ENCODE data around the gene BAZ2B.

BAZ2B gene

DNA sequence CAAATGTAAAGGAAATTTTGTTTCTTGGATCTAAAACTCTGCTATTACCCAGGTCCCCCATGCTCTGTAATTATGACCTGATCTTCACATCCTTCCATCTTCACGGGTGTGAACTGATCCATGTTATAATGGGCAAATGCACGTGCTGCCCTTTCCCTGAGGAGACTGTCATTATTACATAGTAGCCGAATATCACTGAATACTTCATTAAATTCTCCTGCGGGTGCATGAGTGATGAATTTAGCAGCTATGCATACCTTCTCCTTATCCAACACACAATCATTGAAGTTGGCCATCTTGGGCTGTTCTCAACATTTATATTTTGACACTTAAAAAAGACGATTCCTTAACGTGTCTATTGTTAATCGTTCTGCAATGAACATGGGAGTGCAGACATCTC lies 153.4 kb downstream of the BAZ2B start:
- DNase-seq = no peak
- no peak overlapping the region for H3K27ac ChIP-seq
- H3K4me3 ChIP-seq (ENCODE audit: low read depth, low read length) = no peak overlapping the region
- TF ChIP-seq, protein P1, sequence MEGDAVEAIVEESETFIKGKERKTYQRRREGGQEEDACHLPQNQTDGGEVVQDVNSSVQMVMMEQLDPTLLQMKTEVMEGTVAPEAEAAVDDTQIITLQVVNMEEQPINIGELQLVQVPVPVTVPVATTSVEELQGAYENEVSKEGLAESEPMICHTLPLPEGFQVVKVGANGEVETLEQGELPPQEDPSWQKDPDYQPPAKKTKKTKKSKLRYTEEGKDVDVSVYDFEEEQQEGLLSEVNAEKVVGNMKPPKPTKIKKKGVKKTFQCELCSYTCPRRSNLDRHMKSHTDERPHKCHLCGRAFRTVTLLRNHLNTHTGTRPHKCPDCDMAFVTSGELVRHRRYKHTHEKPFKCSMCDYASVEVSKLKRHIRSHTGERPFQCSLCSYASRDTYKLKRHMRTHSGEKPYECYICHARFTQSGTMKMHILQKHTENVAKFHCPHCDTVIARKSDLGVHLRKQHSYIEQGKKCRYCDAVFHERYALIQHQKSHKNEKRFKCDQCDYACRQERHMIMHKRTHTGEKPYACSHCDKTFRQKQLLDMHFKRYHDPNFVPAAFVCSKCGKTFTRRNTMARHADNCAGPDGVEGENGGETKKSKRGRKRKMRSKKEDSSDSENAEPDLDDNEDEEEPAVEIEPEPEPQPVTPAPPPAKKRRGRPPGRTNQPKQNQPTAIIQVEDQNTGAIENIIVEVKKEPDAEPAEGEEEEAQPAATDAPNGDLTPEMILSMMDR (IDR thresholded peaks at IDR 0.05; ENCODE audit: low read depth, low read length, missing control alignments) = no peak
- in situ Hi-C loops (cut with HindIII; ENCODE audit: low pct_ligation_motif_present, low sequenced_read_pairs) = no loop called here
- H3K27me3 ChIP-seq (replicated peaks) = no peaks in the 10 kb centered on the region
- no peaks in the 10 kb centered on the region for H3K36me3 ChIP-seq (replicated peaks)

DNA sequence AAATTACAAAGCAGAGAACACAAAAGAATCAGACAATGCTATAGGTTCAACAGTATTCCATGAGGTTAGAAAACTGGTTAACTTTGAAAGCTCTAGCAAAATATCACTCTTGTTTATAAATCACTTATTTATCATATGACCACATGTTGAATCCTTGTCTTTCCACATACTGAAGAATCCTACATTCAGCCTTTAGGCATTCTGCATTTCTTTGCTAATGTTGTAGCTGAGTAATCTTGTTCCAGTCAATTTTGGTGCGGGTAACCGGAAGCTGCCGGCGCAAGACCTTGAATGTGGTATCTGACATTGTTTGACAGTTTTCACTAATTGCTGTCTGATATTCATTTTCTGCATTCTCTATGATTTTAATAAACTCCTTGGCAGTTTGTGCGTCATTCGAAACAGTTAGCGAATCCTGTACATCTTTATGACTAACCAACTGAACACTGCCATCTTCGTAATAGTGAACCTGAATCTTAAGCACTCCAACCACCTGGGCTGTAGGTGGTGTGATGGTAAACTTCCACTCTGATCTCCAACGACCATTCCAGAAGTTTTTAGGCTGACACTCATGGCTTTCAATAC lies 154.1 kb downstream of the BAZ2B start:
- no peak for DNase-seq
- in situ Hi-C loops (cut with HindIII; ENCODE audit: low pct_ligation_motif_present, low sequenced_read_pairs) = no loop called here
- no peaks in the 10 kb centered on the region for H3K27me3 ChIP-seq (replicated peaks)
- no peak overlapping the region for H3K4me3 ChIP-seq (ENCODE audit: low read depth, low read length)
- H3K27ac ChIP-seq = no peak overlapping the region
- no peaks in the 10 kb centered on the region for H3K36me3 ChIP-seq (replicated peaks)
- TF ChIP-seq, protein P1 (IDR thresholded peaks at IDR 0.05; ENCODE audit: low read depth, low read length, missing control alignments) = no peak

DNA sequence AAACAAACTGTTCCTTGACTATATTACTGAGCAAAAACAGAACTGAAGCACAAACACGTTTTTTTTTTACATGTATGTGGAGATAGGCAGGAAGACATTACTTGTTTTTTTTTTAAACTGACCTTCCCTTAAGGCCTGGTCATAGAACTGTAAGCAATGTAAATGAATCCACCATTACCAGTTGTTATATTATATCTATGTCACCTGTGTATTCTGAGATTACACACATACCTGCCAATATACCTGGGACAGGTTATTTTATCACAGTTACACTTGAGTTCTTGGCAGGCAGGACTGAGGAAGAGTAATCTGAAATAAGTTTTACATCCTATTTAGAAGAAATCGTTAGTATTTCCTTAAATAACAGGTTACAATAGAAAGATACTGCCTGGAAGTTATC lies 155.3 kb downstream of the BAZ2B start:
- no peak for DNase-seq
- TF ChIP-seq, protein P1 (IDR thresholded peaks at IDR 0.05; ENCODE audit: low read depth, low read length, missing control alignments) = no peak
- Histone ChIP-seq H3K36me3 (replicated peaks) (no peaks in the 10 kb centered on the region), H3K4me3 (ENCODE audit: low read depth, low read length) (no peak overlapping the region), H3K27ac (no peak overlapping the region), H3K27me3 (replicated peaks) (no peaks in the 10 kb centered on the region)
- in situ Hi-C loops (cut with HindIII; ENCODE audit: low pct_ligation_motif_present, low sequenced_read_pairs) = no loop called here

DNA sequence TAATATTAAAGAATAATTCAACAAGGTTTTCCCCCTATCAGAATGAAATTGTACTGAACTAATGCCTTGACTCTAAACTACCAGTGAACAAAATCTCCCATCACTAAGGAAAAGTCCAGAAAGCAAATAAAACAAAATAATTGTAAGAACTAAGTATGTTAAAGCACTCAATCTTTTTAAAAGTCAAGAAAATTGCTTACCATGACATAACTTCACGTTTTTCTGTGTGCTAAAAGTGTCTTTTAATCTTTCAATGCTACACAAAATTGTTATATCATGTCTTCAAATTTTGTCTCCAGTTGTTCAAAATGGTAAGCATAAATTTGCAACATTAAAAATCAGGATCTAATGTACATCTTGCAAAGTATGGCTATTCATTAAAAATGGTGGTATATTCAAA lies 156.1 kb downstream of the BAZ2B start:
- Histone ChIP-seq H3K36me3 (replicated peaks) (no peaks in the 10 kb centered on the region), H3K27me3 (replicated peaks) (no peaks in the 10 kb centered on the region), H3K27ac (no peak overlapping the region), H3K4me3 (ENCODE audit: low read depth, low read length) (no peak overlapping the region)
- DNase-seq = no peak
- TF ChIP-seq, protein P1 (IDR thresholded peaks at IDR 0.05; ENCODE audit: low read depth, low read length, missing control alignments) = no peak
- in situ Hi-C loops (cut with HindIII; ENCODE audit: low pct_ligation_motif_present, low sequenced_read_pairs) = no loop called here

DNA sequence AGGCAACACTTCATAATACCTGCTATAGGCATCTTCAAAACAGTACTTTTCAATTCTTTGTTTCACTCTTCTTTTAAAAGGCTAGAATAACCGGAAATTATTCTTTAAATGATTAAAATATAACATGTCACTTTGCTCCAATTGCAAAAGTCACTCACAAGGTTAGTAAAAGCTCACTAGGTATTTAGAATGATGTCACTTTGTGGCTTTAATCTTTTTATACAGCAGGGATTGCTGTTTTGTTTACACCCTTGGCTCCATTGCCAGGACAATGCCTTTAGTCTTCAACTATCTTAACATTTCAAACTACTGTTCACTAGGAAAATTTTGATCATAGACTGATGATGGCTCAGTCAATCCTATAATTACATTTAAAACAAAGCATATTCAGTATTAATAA lies 157.1 kb downstream of the BAZ2B start:
- Histone ChIP-seq H3K36me3 (replicated peaks) (no peaks in the 10 kb centered on the region), H3K27me3 (replicated peaks) (no peaks in the 10 kb centered on the region), H3K4me3 (ENCODE audit: low read depth, low read length) (no peak overlapping the region), H3K27ac (no peak overlapping the region)
- TF ChIP-seq, protein P1 (IDR thresholded peaks at IDR 0.05; ENCODE audit: low read depth, low read length, missing control alignments) = no peak
- DNase-seq = peak; percentile 5
- in situ Hi-C loops (cut with HindIII; ENCODE audit: low pct_ligation_motif_present, low sequenced_read_pairs) = no loop called here

DNA sequence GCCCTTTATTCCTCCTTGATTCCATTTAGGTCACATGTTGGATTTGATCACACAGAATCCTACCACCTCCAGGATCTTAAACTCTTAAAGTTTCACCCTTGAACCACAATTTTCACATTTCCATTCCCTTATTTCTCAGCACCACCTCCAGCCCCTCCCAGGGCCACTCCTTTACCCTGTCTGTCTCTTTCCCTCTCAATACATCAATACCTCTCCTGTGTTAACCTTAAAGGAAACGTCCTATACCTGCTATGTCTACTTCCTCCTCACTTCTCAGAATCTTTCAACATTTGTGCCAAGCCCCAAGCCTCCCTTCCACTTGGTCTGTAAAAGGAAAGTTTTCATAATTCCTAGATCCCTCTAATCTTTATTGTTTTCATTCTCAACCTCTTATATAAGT lies 158.8 kb downstream of the BAZ2B start:
- Histone ChIP-seq H3K27ac (no peak overlapping the region), H3K27me3 (replicated peaks) (no peaks in the 10 kb centered on the region), H3K4me3 (ENCODE audit: low read depth, low read length) (no peak overlapping the region), H3K36me3 (replicated peaks) (no peaks in the 10 kb centered on the region)
- no peak for DNase-seq
- TF ChIP-seq, protein P1 (IDR thresholded peaks at IDR 0.05; ENCODE audit: low read depth, low read length, missing control alignments) = no peak
- in situ Hi-C loops (cut with HindIII; ENCODE audit: low pct_ligation_motif_present, low sequenced_read_pairs) = no loop called here
